Skeletal muscle satellite cell (primary cell): Measurements from ENCODE around the gene MBTPS1.
A peak's percentile ranks its signal among the peaks of the same experiment; 100 is the strongest.

ENCODE experiments used
- H3K27me3 ChIP-seq: 2 replicates; pipeline ENCODE4 v1.7.0; 2013; ENCODE audit warnings: low read length; ENCODE audit not compliant: control insufficient read depth, insufficient read depth
- H3K36me3 ChIP-seq: 2 replicates; pipeline ENCODE4 v1.7.0; 2013; ENCODE audit warnings: mild to moderate bottlenecking, control low read depth, low read length; ENCODE audit not compliant: insufficient read depth
- H3K4me1 ChIP-seq: 2 replicates; pipeline ENCODE4 v1.7.0; 2013; ENCODE audit warnings: low read length; ENCODE audit not compliant: control insufficient read depth, insufficient read depth
- H3K4me2 ChIP-seq: 2 replicates; pipeline ENCODE4 v1.7.0; 2013; ENCODE audit warnings: mild to moderate bottlenecking, low read length
- H3K4me3 ChIP-seq: 2 replicates; pipeline ENCODE4 v1.7.0; 2013; ENCODE audit warnings: low read length
- H3K9ac ChIP-seq: 2 replicates; pipeline ENCODE4 v1.7.0; 2013; ENCODE audit warnings: mild to moderate bottlenecking, low read depth, low read length, moderate library complexity
- H3K9me3 ChIP-seq: replicated peaks from 2 replicates; pipeline ENCODE4 v1.7.0; 2013; ENCODE audit warnings: mild to moderate bottlenecking, control low read depth, low read length

Gene MBTPS1

GRCh38 chr16:84029297-84030047 lies 87.3 kb downstream of the MBTPS1 start:
- H3K9me3 ChIP-seq, result no peaks in the 10 kb centered on the region
- H3K27me3 ChIP-seq, result peaks cover 24% of the 10 kb centered on the region
- no peaks in the 10 kb centered on the region for H3K36me3 ChIP-seq
- H3K9ac ChIP-seq, result no peak overlapping the region
- no peak overlapping the region for H3K4me3 ChIP-seq
- no peak overlapping the region for H3K4me2 ChIP-seq
- peaks cover 7% of the 10 kb centered on the region for H3K4me1 ChIP-seq

DNA sequence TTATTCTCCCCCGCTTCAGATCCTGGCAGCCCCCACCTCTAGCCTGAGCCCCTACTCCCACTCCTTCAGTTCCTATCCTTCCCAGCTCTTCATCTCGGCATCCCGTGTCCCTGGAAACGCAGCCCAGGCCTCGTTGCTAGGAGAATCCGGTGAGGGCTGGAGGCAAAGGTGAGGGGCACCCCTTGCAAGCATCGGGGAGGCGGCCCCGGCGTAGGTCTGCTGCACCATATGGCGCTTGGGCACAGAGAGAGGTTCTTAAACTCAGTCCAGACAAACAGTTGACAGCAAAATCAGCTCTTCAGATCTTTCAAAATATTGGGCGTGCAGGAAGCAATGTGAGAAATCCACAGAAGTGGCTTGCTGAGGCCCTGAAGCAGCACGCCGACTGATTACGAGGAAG lies 89.1 kb downstream of the MBTPS1 start:
- Histone ChIP-seq H3K36me3 (no peaks in the 10 kb centered on the region), H3K4me2 (no peak overlapping the region), H3K4me3 (no peak overlapping the region), H3K9me3 (no peaks in the 10 kb centered on the region), H3K4me1 (peaks cover 10% of the 10 kb centered on the region), H3K9ac (no peak overlapping the region), H3K27me3 (peaks cover 28% of the 10 kb centered on the region)

DNA sequence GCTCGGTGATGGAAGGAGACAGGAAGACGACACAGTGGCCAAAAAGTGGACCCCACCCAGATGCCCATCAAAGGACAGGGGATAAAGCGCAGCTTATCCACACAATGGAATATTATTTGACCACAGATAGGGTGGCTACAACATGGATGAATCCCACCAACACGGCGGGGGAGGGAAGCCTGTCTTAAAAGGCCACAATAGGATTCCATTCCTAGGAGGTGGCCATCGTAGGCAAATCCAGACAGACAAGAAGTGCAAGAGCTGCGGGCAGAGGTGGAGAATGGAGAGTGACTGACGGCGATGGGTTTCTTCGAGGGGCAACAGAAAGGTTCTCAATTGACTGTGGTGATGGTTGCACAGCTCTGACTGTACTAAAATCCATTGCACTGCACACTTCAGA lies 90.1 kb downstream of the MBTPS1 start:
- H3K4me2 ChIP-seq, result no peak overlapping the region
- H3K9me3 ChIP-seq, result no peaks in the 10 kb centered on the region
- peaks cover 26% of the 10 kb centered on the region for H3K27me3 ChIP-seq
- no peak overlapping the region for H3K4me3 ChIP-seq
- no peaks in the 10 kb centered on the region for H3K36me3 ChIP-seq
- peaks cover 10% of the 10 kb centered on the region for H3K4me1 ChIP-seq
- H3K9ac ChIP-seq, result no peak overlapping the region

DNA sequence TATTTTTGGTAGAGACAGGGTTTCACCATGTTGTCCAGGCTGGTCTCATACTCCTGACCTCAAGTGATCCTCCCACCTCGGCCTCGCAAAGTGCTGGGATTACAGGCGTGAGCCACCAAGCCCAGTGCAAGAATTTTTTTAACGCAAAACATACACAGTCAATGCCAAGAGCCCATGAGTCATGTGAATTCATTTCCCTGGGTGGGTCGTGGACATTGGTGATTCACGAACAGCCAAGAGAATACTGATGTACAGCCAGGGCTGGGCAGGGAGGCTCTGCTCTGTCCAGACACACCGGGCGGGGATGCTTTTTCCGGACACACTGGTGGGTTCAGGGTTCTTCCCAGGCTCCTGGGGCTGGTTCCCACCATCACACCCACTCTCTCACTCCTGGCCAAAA lies 91.9 kb downstream of the MBTPS1 start:
- Histone ChIP-seq H3K36me3 (no peaks in the 10 kb centered on the region), H3K9ac (no peak overlapping the region), H3K4me1 (peaks cover 10% of the 10 kb centered on the region), H3K9me3 (peaks cover 5% of the 10 kb centered on the region), H3K4me2 (peak overlapping the region; percentile 51), H3K27me3 (peaks cover 13% of the 10 kb centered on the region), H3K4me3 (no peak overlapping the region)

DNA sequence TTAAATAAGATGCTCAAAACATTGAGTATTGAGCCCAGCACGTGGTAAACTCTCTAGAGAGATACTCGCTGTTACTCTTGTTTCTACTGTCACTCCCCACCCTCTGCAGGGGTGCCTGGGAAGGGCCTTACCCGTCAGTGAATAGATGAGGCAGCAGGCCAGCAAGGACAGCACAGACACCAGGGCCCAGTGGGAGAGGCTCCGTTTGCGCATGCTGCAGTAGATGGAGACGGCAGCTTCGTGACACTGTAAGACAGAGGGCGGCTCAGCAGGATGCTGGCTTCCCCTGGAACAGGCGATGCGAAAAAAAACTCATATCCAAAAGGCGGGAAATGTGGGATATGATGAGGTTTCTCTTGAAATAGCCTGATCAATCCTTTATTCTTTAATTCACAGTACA lies 94.1 kb downstream of the MBTPS1 start:
- peaks cover 10% of the 10 kb centered on the region for H3K4me1 ChIP-seq
- no peaks in the 10 kb centered on the region for H3K36me3 ChIP-seq
- H3K9ac ChIP-seq, result no peak overlapping the region
- peaks cover 11% of the 10 kb centered on the region for H3K27me3 ChIP-seq
- H3K9me3 ChIP-seq, result peaks cover 5% of the 10 kb centered on the region
- H3K4me2 ChIP-seq, result no peak overlapping the region
- H3K4me3 ChIP-seq, result no peak overlapping the region

GRCh38 chr16:84021488-84021887 lies 95.3 kb downstream of the MBTPS1 start:
- no peak overlapping the region for H3K4me2 ChIP-seq
- peaks cover 10% of the 10 kb centered on the region for H3K4me1 ChIP-seq
- peaks cover 5% of the 10 kb centered on the region for H3K9me3 ChIP-seq
- no peaks in the 10 kb centered on the region for H3K36me3 ChIP-seq
- H3K27me3 ChIP-seq, result peaks cover 15% of the 10 kb centered on the region
- H3K9ac ChIP-seq, result no peak overlapping the region
- H3K4me3 ChIP-seq, result no peak overlapping the region

DNA sequence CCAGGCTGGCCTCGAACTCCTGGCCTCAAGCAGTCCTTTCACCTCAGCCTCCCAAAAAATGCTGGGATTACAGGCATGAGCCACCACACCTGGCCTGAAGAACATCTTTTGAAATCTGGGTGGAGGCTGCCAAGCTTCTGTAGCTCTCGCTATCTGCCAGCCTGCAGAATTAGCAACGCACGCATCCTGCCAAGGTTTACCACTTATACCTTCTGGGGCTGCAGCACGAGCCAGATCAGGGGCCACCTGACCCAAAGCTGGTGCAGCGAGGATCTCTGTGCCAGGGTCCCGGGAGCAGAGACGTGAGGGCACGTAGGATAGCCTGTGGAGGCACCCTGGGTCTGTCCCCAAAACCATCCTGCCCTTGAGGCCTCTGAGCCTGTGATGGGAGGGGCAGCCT lies 96.4 kb downstream of the MBTPS1 start:
- Histone ChIP-seq H3K36me3 (no peaks in the 10 kb centered on the region), H3K9me3 (peaks cover 5% of the 10 kb centered on the region), H3K4me2 (no peak overlapping the region), H3K9ac (no peak overlapping the region), H3K27me3 (peaks cover 15% of the 10 kb centered on the region), H3K4me1 (peaks cover 8% of the 10 kb centered on the region), H3K4me3 (no peak overlapping the region)

GRCh38 chr16:84018710-84019109 lies 98.0 kb downstream of the MBTPS1 start:
- Histone ChIP-seq H3K4me3 (no peak overlapping the region), H3K9me3 (peaks cover 5% of the 10 kb centered on the region), H3K4me2 (no peak overlapping the region), H3K9ac (no peak overlapping the region), H3K36me3 (no peaks in the 10 kb centered on the region), H3K4me1 (no peaks in the 10 kb centered on the region), H3K27me3 (peaks cover 15% of the 10 kb centered on the region)

DNA sequence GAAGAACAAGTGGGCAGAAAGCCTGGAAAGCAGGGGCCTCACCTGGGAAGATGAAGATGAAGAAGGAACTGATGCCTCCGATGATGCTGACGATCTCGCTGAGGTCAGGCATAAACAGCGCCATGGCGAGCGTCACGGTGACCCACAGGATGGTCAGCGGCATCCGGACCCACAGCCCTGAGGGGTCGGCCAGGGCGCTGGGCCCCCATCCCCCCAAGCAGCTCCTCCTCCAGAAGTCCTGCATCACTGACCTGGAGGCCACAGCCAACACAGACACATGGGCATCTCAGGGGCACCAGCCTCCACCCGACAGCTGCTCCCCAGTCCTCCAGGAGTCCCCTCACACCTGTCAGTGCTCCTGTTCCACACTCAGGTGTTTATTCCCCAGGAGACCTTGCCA lies 100.3 kb downstream of the MBTPS1 start:
- Histone ChIP-seq H3K36me3 (no peaks in the 10 kb centered on the region), H3K9ac (no peak overlapping the region), H3K4me2 (no peak overlapping the region), H3K9me3 (peaks cover 4% of the 10 kb centered on the region), H3K4me1 (no peaks in the 10 kb centered on the region), H3K27me3 (peaks cover 11% of the 10 kb centered on the region), H3K4me3 (no peak overlapping the region)

DNA sequence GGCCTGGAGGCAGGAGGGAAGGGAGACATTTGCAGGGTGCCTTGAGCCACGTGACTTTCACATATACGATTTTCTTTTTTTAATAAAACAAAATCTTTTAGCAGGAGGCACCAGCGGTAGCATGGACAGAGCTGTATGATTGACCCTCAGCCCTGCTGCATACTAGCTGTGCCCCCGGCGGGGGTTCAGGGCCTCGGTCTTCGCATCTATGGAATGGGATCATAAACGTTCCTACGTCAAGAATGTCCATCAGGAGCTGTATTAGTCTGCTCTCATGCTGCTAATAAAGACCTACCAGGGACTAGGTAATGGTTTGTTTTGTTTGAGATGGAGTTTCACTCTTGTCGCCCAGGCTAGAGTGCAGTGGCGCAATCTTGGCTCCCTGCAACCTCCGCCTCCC lies 101.3 kb downstream of the MBTPS1 start:
- no peaks in the 10 kb centered on the region for H3K36me3 ChIP-seq
- no peak overlapping the region for H3K4me2 ChIP-seq
- H3K9ac ChIP-seq, result no peak overlapping the region
- no peaks in the 10 kb centered on the region for H3K9me3 ChIP-seq
- peaks cover 16% of the 10 kb centered on the region for H3K27me3 ChIP-seq
- H3K4me3 ChIP-seq, result no peak overlapping the region
- no peaks in the 10 kb centered on the region for H3K4me1 ChIP-seq

GRCh38 chr16:84014570-84015327 lies 102.0 kb downstream of the MBTPS1 start:
- Histone ChIP-seq H3K9ac (no peak overlapping the region), H3K4me2 (no peak overlapping the region), H3K4me1 (no peaks in the 10 kb centered on the region), H3K4me3 (no peak overlapping the region), H3K9me3 (no peaks in the 10 kb centered on the region), H3K36me3 (no peaks in the 10 kb centered on the region), H3K27me3 (peaks cover 16% of the 10 kb centered on the region)
